ENCODE results near the gene ZNF555.

- TF ChIP-seq CTCF (IDR thresholded peaks at IDR 0.05), result no peak
- TF ChIP-seq POLR2A (IDR thresholded peaks at IDR 0.05), result no peak
- TF ChIP-seq EP300 (IDR thresholded peaks at IDR 0.05), result no peak
Measured at GRCh38 chr19:2799273-2800020, 41.8 kb upstream of the ZNF555 start.
